HepG2 (cell line): ENCODE data around the gene TGM5. TPM values are rescaled to one million over a fixed set of nuclear protein-coding genes. Genes with fewer than 3 reads are reported as not detected.

Experiments
- ATAC-seq: fragments of 200-7000 bp; cut with Tn5 transposase; 3 replicates; pipeline ENCODE4 v1.9.1; 2020; ENCODE audit warnings: mild to moderate bottlenecking, moderate library complexity
- BruUV-seq: library from RNA; stranded (reverse); fragments of 400-500 nt; replicated peaks from 2 replicates; lab custom pipeline; 2021; lab: Mats Ljungman, UMichigan
- CTCF ChIA-PET: fragments of 300-600 bp; formaldehyde crosslinking; extraction: SDS; loops from one replicate; lab custom pipeline; 2021; ENCODE audit warnings: low total read pairs, inconsistent platforms, low intra/inter-chr PET ratio; lab: Yijun Ruan, JAX
- POLR2A ChIA-PET: fragments of 350-600 bp; sonication (Branson Sonifier 250); formaldehyde crosslinking; loops from one replicate; lab custom pipeline; 2020; ENCODE audit warnings: antibody characterized with exemption, inconsistent platforms; lab: Yijun Ruan, JAX
- DNase-seq: peaks from one replicate; pipeline ENCODE4 v3.0.0-alpha.2; 2015; ENCODE audit warnings: low spot score
- FAIRE-seq: peaks from 3 replicates; lab custom pipeline; 2011; peaks lifted over from hg19 to GRCh38; lab: Jason Lieb, UNC
- H2AFZ ChIP-seq: one replicate; pipeline ENCODE4 v1.6.1; 2011; ENCODE audit warnings: low read length, inconsistent platforms
- H3K27ac ChIP-seq: fragments of 300-600 bp; 3 replicates; pipeline ENCODE4 v1.8.0; 2011; ENCODE audit warnings: mixed run types, mild to moderate bottlenecking, mixed read lengths, low read length, inconsistent platforms; ENCODE audit not compliant: insufficient read depth; ENCODE audit errors: extremely low read length
- H3K27me3 ChIP-seq, 2 experiments: fragments of 200-600 bp in 1 of 2; 2 replicates in 1 of 2; 3 replicates in 1 of 2; pipeline versions ENCODE4 v1.6.0 to v1.8.0; 2011; ENCODE audit warnings: low read length in 2 of 2, mild to moderate bottlenecking in 2 of 2, moderate library complexity in 2 of 2, inconsistent platforms in 1 of 2; ENCODE audit not compliant: insufficient read depth in 2 of 2, control insufficient read depth in 1 of 2
- H3K36me3 ChIP-seq, 2 experiments: fragments of 200-600 bp in 1 of 2; replicated peaks in 1 of 2; 2 replicates in 1 of 2; 3 replicates in 1 of 2; pipeline versions ENCODE4 v1.5.1 to v1.8.0; 2011; ENCODE audit warnings: low read length in 2 of 2, inconsistent platforms in 1 of 2; ENCODE audit not compliant: insufficient read depth in 2 of 2, control insufficient read depth in 1 of 2
- H3K4me1 ChIP-seq: 2 replicates; pipeline ENCODE4 v1.5.1; 2012; ENCODE audit warnings: low read length, inconsistent platforms; ENCODE audit not compliant: insufficient read depth
- H3K4me2 ChIP-seq: 2 replicates; pipeline ENCODE4 v1.6.0; 2011; ENCODE audit warnings: low read depth, low read length, inconsistent platforms
- H3K4me3 ChIP-seq, 3 experiments: fragments of 200-600 bp in 1 of 3; sonication (generic), shearing (Covaris generic) in 1 of 3; replicated peaks in 1 of 3; 2 replicates each; pipeline ENCODE4 v1.5.1; 2011 to 2016; ENCODE audit warnings: low read length in 3 of 3, inconsistent platforms in 2 of 3, low read depth in 2 of 3, mild to moderate bottlenecking in 2 of 3, control low read depth in 1 of 3, mixed read lengths in 1 of 3; ENCODE audit not compliant: insufficient read depth in 1 of 3
- H3K79me2 ChIP-seq: one replicate; pipeline ENCODE4 v1.6.1; 2011; ENCODE audit warnings: low read length, inconsistent platforms; ENCODE audit not compliant: insufficient read depth
- H3K9ac ChIP-seq: 2 replicates; pipeline ENCODE4 v1.6.0; 2011; ENCODE audit warnings: mild to moderate bottlenecking, low read depth, low read length, inconsistent platforms; ENCODE audit not compliant: insufficient read depth
- H3K9me3 ChIP-seq: 2 replicates; pipeline ENCODE4 v1.5.1; 2012; ENCODE audit warnings: mild to moderate bottlenecking, low read length
- H4K20me1 ChIP-seq: 2 replicates; pipeline ENCODE4 v1.6.0; 2011; ENCODE audit warnings: inconsistent platforms, mild to moderate bottlenecking, low read length, moderate library complexity; ENCODE audit not compliant: insufficient read depth
- CTCF ChIP-seq: sonication (generic); formaldehyde crosslinking; IDR thresholded peaks from 2 replicates; pipeline ENCODE4 v1.5.0; 2020; ENCODE audit warnings: mild to moderate bottlenecking, missing genetic modification reagents, moderate library complexity
- HNF1B ChIP-seq: sonication (generic); formaldehyde crosslinking; IDR thresholded peaks from 2 replicates; pipeline ENCODE4 v1.5.1; 2020; ENCODE audit warnings: mild to moderate bottlenecking, moderate library complexity, missing genetic modification reagents
- RAD21 ChIP-seq: fragments of 450-650 bp; formaldehyde crosslinking; IDR thresholded peaks from 2 replicates; pipeline ENCODE4 v1.5.0; 2020; ENCODE audit warnings: mild to moderate bottlenecking
- SMC3 ChIP-seq: IDR thresholded peaks from 2 replicates; pipeline ENCODE4 v1.6.1; 2011; ENCODE audit warnings: low read length, improper control_type of control experiment
- STAG1 ChIP-seq: sonication (generic); formaldehyde crosslinking; IDR thresholded peaks from 2 replicates; pipeline ENCODE4 v1.4.0; 2020; ENCODE audit warnings: missing genetic modification reagents
- ZFP82 ChIP-seq: sonication (generic); formaldehyde crosslinking; IDR thresholded peaks from 2 replicates; pipeline ENCODE4 v1.5.1; 2020; ENCODE audit warnings: mild to moderate bottlenecking, missing genetic modification reagents, borderline replicate concordance
- ZNF101 ChIP-seq: sonication (generic); formaldehyde crosslinking; IDR thresholded peaks from 2 replicates; pipeline ENCODE4 v1.4.0; 2020; ENCODE audit warnings: mild to moderate bottlenecking, low read depth, missing genetic modification reagents, borderline replicate concordance
- WGBS: methylation state at CpG from one replicate; pipeline ENCODE4 v1.1.6; 2017; ENCODE audit warnings: low lambda C conversion rate; 5-methylcytosine and 5-hydroxymethylcytosine counted together
- in situ Hi-C: cut with HindIII; loops from 2 replicates; pipeline ENCODE4 v1.10.0; 2017; ENCODE audit warnings: low pct_unique_long_range_greater_than_20kb; ENCODE audit not compliant: extremely low pct_ligation_motif_present
- intact Hi-C: fragments of 100-400 bp; cut with micrococcal nuclease; formaldehyde crosslinking; loops from one replicate; pipeline ENCODE4 v1.10.0; 2022; ENCODE audit not compliant: unreplicated experiment
- polyA plus RNA-seq, 8 experiments: library from polyadenylated mRNA; depleted of rRNA in 3 of 8; stranded (reverse) in 7 of 8; unstranded in 1 of 8; fragments of >200 nt; fragmentation: Illumina TruSeq in 4 of 8; extraction: Trizol in 4 of 8; gene quantifications; 2 replicates each; pipeline versions ENCODE4 v1.2.1 to v1.2.3, GENCODE V29; 2011 to 2016; ENCODE audit warnings: low read depth in 4 of 8, missing spikeins in 1 of 8, mixed read lengths in 1 of 8; ENCODE audit not compliant: insufficient read depth in 1 of 8
- total RNA-seq, 5 experiments: library from RNA; depleted of rRNA; stranded (reverse); fragments of >200 nt; fragmentation: Illumina TruSeq; extraction: Trizol; gene quantifications; 2 replicates each; pipeline ENCODE4 v1.2.3, GENCODE V29; 2016; ENCODE audit warnings: low read depth in 1 of 5
- TF ChIP-seq, protein P1 (sequence below), 2 experiments: IDR thresholded peaks; 2 replicates each; pipeline ENCODE4 v1.6.1; 2011 to 2012; ENCODE audit warnings: low read length in 2 of 2, borderline replicate concordance in 1 of 2, low read depth in 1 of 2, mild to moderate bottlenecking in 1 of 2, moderate library complexity in 1 of 2

The TGM5 gene
- total and polyA plus RNA-seq, 2 of the 13 experiments (the other 11 are each of a cell fraction or from before 2014, with no cell fraction given), result 0.18 to 0.65 TPM

DNA sequence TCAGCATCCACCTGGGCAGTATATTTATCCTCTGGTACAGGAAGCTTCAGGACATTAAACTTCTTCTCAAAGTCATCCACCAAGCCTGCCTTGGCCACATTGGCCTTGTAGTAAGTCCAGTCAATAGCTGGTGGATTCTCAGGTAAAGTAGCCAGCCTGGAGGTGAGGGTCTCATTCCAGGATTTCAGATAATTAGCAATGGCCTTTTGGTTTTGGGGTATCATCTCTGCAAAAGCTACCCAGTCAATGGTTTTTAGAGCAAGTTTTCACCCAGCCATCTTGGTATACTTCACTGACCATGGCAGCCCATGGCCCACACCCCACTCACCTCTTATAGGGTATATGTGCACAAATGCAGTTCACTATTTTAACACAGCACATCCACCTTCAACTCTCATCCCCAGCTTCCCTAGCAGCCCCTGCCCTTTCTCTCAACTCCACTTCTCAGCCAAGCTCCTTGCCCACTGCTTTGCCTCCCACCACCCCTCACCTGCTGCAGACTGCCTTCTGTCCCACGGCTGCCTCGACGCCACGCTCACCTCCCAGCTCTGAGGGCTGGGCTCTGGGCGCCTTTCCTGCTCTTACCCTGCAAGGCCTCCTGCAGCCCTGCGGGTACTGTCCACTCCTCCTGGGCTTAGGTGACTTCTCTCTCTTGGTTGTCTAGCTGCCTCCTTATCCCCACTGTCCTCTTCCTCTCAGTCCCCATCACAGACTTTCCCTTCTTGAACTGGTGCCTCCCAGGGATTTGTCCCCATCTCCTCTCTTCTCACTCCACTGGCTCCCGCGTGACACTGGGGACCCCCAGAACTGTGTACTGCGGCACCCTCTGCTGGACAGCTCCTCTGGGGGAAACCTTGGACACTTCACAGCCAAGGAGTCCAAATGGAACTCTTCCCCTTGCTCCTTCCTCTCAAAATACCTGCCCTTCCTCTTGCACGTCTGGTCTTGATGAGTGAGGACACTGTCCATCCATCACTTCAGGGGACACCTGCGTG, 1.7 kb upstream of the TGM5 start:
- Histone ChIP-seq H3K27me3 (peaks cover 0 to 24% of the 10 kb centered on the region in 2 experiments; a peak in 3 of 5 replicates), H3K4me1 (no peaks in the 10 kb centered on the region), H3K4me3 (no peak overlapping the region), H3K27ac (no peak overlapping the region), H4K20me1 (no peaks in the 10 kb centered on the region), H3K4me2 (no peak overlapping the region), H3K36me3 (no peaks in the 10 kb centered on the region), H3K9me3 (no peaks in the 10 kb centered on the region), H3K9ac (no peak overlapping the region), H3K79me2 (no peaks in the 10 kb centered on the region), H2AFZ (no peak overlapping the region)
- intact Hi-C loops, result loop anchor here (5.0 kb wide), 1 partner anchor 46 kb away; the partner anchor contains the start of gene EPB42
- ATAC-seq (peak; percentile 67), FAIRE-seq (no peak), DNase-seq (peak; percentile 11)
- ChIA-PET POLR2A (no interaction called here), CTCF (interaction anchor here (1.2 kb wide), 1 partner anchor 43 kb away, joined by 6 read pairs; no protein-coding TSS in a partner anchor)
- in situ Hi-C loops, result no loop called here
- WGBS, result 9% methylated on average over 11 of the region's 11 CpGs
- no TSS peak for BruUV-seq
- no peak for TF ChIP-seq ZFP82 (CRISPR knock-in tag)
- 0 out of 2 replicates have a peak, but pooled peaks have one; percentile 24 for TF ChIP-seq HNF1B (CRISPR knock-in tag)
- no peak for TF ChIP-seq ZNF101
- TF ChIP-seq, protein P1, sequence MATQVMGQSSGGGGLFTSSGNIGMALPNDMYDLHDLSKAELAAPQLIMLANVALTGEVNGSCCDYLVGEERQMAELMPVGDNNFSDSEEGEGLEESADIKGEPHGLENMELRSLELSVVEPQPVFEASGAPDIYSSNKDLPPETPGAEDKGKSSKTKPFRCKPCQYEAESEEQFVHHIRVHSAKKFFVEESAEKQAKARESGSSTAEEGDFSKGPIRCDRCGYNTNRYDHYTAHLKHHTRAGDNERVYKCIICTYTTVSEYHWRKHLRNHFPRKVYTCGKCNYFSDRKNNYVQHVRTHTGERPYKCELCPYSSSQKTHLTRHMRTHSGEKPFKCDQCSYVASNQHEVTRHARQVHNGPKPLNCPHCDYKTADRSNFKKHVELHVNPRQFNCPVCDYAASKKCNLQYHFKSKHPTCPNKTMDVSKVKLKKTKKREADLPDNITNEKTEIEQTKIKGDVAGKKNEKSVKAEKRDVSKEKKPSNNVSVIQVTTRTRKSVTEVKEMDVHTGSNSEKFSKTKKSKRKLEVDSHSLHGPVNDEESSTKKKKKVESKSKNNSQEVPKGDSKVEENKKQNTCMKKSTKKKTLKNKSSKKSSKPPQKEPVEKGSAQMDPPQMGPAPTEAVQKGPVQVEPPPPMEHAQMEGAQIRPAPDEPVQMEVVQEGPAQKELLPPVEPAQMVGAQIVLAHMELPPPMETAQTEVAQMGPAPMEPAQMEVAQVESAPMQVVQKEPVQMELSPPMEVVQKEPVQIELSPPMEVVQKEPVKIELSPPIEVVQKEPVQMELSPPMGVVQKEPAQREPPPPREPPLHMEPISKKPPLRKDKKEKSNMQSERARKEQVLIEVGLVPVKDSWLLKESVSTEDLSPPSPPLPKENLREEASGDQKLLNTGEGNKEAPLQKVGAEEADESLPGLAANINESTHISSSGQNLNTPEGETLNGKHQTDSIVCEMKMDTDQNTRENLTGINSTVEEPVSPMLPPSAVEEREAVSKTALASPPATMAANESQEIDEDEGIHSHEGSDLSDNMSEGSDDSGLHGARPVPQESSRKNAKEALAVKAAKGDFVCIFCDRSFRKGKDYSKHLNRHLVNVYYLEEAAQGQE (IDR thresholded peaks at IDR 0.05; ENCODE audit: borderline replicate concordance in 1 of 2, low read depth in 1 of 2, low read length in 2 of 2), result peak; percentile 15 to 74
- peak; percentile 63 for TF ChIP-seq CTCF (CRISPR knock-in tag)
- peak; percentile 74 for TF ChIP-seq STAG1
- peak; percentile 31; the same call in 1 of the 2 replicates for TF ChIP-seq RAD21
- TF ChIP-seq SMC3, result peak; percentile 41; the same call in 1 of the 2 replicates
